C4-2B (cell line): ENCODE data around the gene ZNF792.
"Not testable (repeated sequence)": the region's sequence is repeated elsewhere in the genome, so short reads cannot be mapped to it uniquely, and the experiment has no call there.

Experiments
- H3K27ac ChIP-seq: fragments of 450-650 bp; 2 replicates; pipeline ENCODE4 v1.5.1; 2017
- ZFX ChIP-seq: fragments of 450-650 bp; IDR thresholded peaks from 2 replicates; pipeline ENCODE4 v1.6.1; 2017
- TF ChIP-seq, protein P1 (sequence below): fragments of 450-650 bp; conservative IDR thresholded peaks from 2 replicates; pipeline ENCODE4 v1.5.1; 2017; ENCODE audit warnings: mild to moderate bottlenecking

The ZNF792 gene

DNA sequence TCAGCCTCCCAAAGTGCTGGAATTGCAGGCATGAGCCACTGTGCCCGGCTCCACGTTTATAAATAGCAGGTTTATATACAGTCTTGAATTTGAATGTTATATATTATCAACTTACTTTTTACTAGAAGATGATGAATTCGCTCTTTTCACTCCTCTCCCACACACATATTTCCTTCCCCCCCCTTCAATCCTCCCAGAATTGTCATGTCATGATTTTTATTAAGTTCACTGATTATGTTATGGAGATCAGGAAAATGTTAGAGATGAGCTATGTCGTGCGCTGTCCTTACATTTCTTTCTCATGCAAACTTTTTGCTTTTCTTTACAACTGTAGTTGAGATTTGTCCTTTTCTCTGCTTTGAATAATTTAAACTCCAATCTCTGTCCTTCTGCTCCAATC is 18.2 kb upstream of the ZNF792 start:
- H3K27ac ChIP-seq: no peak overlapping the region
- TF ChIP-seq, protein P1, sequence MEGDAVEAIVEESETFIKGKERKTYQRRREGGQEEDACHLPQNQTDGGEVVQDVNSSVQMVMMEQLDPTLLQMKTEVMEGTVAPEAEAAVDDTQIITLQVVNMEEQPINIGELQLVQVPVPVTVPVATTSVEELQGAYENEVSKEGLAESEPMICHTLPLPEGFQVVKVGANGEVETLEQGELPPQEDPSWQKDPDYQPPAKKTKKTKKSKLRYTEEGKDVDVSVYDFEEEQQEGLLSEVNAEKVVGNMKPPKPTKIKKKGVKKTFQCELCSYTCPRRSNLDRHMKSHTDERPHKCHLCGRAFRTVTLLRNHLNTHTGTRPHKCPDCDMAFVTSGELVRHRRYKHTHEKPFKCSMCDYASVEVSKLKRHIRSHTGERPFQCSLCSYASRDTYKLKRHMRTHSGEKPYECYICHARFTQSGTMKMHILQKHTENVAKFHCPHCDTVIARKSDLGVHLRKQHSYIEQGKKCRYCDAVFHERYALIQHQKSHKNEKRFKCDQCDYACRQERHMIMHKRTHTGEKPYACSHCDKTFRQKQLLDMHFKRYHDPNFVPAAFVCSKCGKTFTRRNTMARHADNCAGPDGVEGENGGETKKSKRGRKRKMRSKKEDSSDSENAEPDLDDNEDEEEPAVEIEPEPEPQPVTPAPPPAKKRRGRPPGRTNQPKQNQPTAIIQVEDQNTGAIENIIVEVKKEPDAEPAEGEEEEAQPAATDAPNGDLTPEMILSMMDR: no peak
- no peak for TF ChIP-seq ZFX

DNA sequence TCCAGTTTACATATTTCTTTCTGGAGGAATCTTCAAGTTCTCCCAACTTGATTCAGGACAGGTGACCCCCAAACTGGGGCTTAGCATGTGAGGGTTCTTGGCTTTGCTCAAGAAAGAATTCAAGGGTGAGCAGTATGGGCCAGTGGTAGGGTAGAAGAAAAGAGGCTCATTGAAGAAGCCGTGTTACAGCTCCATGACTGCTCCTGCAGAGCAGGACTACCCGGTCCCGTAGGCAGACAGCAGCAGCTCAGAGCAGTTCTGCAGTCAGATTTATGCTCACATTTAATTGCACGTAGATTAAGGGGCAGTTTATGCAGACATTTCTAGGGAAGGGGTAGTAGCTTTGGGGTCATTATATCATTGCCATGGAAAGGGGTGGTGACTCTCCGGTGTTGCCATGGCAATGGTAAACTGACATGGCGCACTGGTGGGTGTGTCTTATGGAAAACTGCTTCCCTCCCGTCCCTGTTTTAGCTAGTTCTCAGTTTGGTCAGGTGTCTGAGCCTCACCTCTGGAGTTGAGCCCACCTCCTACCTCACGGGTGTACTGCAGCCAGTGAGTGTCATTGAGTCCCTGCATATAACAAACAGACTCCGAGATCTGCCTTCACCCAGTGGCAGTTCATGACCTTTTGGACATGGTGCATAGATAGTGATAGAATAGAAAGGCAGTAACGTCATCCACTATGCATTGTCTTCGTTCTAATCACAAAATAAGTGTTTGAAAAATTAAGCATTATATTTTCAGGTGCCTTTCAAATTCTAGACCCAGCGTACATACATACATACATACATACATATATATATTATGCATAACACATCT is 16.0 kb upstream of the ZNF792 start:
- H3K27ac ChIP-seq: no peak overlapping the region
- TF ChIP-seq, protein P1: no peak
- TF ChIP-seq ZFX: no peak

DNA sequence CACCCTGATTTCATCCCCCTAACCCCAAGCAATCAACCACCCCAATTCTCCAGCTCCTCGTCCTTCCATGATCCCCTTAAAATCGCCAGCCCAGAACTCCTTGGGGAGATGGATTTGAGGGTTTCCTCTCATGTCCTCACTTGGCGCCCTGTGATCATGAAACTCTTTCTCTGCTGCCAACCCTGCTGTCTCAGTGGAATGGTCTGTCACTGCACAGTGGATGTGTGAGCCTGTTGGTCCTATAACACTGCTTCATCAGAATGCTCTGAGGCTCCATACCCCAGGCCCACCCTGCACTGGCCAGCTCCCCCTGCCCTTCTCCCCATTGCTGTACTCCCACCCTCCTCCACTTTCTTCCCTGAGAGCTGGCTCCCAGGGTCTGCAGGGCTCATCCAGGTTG is 12.6 kb upstream of the ZNF792 start:
- no peak overlapping the region for H3K27ac ChIP-seq
- TF ChIP-seq ZFX: no peak
- TF ChIP-seq, protein P1: no peak

DNA sequence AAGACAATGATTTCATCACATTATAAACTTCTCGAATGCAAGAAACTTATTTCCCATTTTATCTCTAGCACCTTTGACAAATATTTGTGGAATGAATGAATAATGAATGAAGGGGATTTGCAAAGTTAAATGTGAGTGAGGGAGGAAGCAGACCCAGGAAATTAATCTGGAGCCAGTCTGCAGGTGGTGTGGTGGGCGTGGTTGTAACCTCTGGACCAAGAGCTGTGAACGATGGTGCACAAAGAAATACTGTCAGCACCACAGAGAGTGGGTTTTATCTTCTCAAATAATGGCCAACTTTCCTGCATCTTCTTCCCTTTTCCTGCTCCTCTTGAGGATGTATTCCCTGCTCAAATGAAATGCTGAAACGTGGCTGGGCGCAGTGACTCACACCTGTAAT is 11.0 kb upstream of the ZNF792 start:
- no peak for TF ChIP-seq ZFX
- TF ChIP-seq, protein P1: no peak
- H3K27ac ChIP-seq: no peak overlapping the region

DNA sequence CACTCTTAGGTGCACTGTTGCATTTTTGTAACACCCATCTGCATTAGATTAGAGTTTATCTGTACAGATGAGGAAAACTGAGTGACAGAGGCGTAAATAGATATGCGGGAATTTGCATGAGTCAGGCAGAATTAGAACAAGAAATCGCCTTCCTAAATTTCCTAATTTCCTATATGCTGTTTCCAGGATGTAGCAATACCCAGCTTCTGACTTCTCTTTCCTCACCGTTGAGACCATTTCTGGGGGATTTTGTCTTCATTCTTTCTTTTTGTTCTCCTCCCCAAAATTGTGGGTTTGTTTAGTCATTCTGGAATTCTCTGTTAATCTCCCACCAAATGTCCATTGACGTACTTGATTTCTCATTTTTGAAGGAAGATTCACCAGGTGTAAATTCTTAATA is 10.6 kb upstream of the ZNF792 start:
- H3K27ac ChIP-seq: no peak overlapping the region
- TF ChIP-seq, protein P1: no peak
- no peak for TF ChIP-seq ZFX

DNA sequence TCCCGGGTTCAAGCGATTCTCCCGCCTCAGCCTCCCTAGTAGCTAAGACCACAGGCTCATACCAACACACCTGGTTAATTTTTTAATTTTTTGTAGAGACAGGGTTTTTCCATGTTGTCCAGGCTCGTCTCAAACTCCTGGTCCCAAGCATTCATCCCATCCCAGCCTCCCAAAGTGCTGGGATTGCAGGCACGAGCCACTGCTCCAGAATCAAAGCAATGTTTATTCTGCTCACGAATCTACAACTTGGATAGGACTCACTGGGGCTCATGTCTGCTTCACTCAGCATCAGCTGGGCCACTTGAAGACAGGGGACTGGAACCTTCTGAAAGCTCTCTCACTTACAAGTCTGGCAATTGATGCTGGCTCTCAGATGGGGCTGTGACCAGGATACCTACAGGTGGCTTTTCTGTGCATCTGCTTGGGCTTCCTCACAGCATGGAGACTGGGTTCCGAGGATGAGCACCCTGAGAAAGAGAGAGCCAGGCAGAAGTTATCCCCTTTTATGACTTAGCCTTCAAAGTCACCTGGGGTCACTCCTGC is 8.2 kb upstream of the ZNF792 start:
- no peak overlapping the region for H3K27ac ChIP-seq
- TF ChIP-seq ZFX: no peak
- TF ChIP-seq, protein P1: no peak

DNA sequence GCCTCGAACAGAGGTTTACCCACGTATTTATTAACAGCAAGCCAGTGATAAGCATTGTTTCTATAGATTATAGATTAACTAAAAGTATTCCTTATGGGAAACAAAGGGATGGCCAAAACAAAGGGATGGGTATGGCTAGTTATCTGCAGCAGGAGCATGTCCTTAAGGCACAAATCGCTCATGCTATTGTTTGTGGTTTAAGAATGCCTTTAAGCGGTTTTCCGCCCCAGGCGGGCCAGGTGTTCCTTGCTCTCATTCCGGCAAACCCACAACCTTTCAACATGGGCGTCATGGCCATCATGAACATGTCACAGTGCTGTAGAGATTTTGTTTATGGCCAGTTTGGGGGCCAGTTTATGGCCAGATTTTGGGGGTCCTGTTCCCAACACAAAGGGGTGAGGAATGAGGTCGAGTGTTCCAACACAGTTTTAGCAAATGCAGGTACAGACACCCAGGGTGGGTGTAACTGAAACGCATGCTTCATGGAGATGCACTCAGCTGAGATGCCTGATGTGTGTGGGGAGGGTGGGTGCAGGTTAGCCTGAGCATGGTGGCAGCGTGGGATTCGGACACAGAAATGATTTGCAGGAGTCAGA is 6.3 kb upstream of the ZNF792 start:
- not testable (repeated sequence) for H3K27ac ChIP-seq
